ENCODE measurements around the gene DVL2.
A peak's percentile ranks its signal among the peaks of the same experiment; 100 is the strongest.
"Not testable (repeated sequence)": the region's sequence is repeated elsewhere in the genome, so short reads cannot be mapped to it uniquely, and the experiment has no call there.

DVL2 gene

GRCh38 chr17:7256766-7257456 is 22.6 kb upstream of the DVL2 start:
- no peak for DNase-seq (ENCODE audit: low read depth in 2 of 2)

- no peak for DNase-seq (ENCODE audit: low read depth in 2 of 2)
Measured at GRCh38 chr17:7254511-7254910, 20.2 kb upstream of the DVL2 start.

- DNase-seq (ENCODE audit: low read depth in 2 of 2) = no peak
Measured at GRCh38 chr17:7253082-7253481, 18.8 kb upstream of the DVL2 start.

- DNase-seq (ENCODE audit: low read depth in 2 of 2) = peak; percentile 84 to 87
Measured at GRCh38 chr17:7252176-7253043, 18.1 kb upstream of the DVL2 start, which contains the start of gene ELP5. ELP5 (plus strand) TSS chr17:7252215; CDS start chr17:7252551, 336 bp downstream.

DNA sequence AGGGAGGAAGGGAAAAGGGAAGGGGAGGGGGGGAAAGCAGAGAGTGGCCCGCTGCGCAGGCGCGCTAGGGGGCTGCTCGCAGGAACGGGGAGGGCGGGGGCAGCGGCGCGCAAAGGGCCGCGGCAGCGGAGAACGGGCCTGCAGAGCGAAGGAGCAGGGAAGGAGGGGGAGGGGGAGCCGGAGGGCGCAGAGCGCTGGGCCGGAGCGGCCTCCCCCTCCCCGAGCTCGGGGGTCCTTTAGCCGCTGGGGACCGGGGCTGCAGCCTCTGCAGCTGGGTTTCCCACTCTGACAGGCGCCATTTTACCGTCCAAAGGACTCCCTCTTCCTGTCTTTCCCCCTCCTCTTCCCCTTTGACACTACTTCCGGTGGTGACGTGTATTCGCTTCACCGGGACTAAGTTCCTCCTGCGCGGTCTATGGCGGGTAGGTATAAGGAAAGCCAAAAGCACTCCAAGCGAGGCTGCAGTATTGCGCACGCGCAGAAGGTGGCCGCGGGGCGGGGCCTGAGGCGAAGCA is 17.4 kb upstream of the DVL2 start, which contains the start of gene CTDNEP1:
CTDNEP1 (minus strand) TSS at position 74 of the 515 bp plus-strand sequence. CDS start 438 bp downstream, outside the sequence.
- DNase-seq (ENCODE audit: low read depth in 2 of 2) = peak; percentile 96 to 98

GRCh38 chr17:7250695-7251627 is 16.6 kb upstream of the DVL2 start:
- no peak for DNase-seq (ENCODE audit: low read depth in 2 of 2)

GRCh38 chr17:7249830-7250229 is 15.5 kb upstream of the DVL2 start:
- no peak for DNase-seq (ENCODE audit: low read depth in 2 of 2)

DNA sequence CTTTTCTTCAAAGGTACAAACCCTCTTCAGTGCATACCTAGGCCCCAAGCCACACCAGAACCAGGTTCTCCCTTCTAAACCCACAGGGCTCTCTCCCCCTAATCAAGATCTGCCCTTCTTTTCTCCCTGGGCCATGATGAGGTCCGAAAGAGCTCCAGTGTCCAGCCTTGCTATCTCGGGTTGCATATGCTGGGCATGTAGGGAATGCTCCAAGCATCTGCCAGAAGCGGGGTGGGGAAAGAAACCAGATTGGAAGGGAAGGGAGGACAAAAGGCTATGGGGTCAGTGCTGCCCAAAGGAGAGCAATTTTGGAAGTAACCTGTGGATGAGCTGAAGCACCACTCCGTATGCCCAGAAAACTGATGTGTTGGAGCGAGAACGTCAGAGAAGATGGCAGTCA is 14.9 kb upstream of the DVL2 start:
- DNase-seq (ENCODE audit: low read depth in 2 of 2) = no peak

- no peak for DNase-seq (ENCODE audit: low read depth in 2 of 2)
Measured at GRCh38 chr17:7248796-7249195, 14.5 kb upstream of the DVL2 start.

DNA sequence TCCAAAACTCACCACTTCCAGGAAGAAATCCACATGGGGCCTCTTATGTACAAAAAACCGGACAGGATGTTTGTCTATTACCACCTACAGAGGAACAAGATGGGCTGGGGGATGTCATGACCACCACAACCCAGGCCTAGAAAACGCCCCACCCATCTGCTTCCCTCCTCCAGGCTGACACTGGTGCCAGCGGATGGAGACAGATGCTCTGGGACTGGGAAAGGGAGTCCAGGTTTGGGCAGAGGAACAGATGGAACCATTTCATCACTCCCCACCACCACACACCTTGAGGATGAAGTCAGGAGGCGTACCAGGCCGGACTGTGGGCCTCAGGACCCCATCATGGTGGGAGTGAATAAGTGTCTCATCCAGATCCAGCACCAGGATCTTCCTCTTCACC is 12.5 kb upstream of the DVL2 start:
- no peak for DNase-seq (ENCODE audit: low read depth in 2 of 2)

GRCh38 chr17:7243838-7244237 is 9.5 kb upstream of the DVL2 start:
- DNase-seq (ENCODE audit: low read depth in 2 of 2) = not testable (repeated sequence)

DNA sequence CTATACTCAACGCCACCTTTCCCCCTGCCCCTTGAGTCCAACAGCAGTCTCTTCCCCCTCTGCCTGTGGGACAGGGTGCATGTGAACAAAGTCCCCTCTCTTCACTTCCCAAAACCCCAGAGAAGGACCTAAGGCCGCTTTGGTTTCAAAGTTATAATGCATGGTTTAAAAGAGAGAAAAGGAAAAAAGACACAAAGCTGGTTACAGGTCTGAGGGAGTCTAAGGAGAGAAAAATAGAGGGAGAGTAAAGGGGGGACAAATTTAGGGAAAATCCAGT is 9.1 kb upstream of the DVL2 start:
- DNase-seq (ENCODE audit: low read depth in 2 of 2) = no peak

- DNase-seq (ENCODE audit: low read depth in 2 of 2) = peak; percentile 82 to 89
Measured at GRCh38 chr17:7242717-7243452, 8.6 kb upstream of the DVL2 start.

GRCh38 chr17:7241783-7242716 is 7.7 kb upstream of the DVL2 start, which contains the start of gene GABARAP:
GABARAP (minus strand) TSS chr17:7242449; CDS start chr17:7242330, 119 bp downstream.
- DNase-seq (ENCODE audit: low read depth in 2 of 2) = peak; percentile 85 to 93

GRCh38 chr17:7241090-7241733 is 6.9 kb upstream of the DVL2 start:
- DNase-seq (ENCODE audit: low read depth in 2 of 2) = no peak

- no peak for DNase-seq (ENCODE audit: low read depth in 2 of 2)
Measured at GRCh38 chr17:7240375-7240774, 6.1 kb upstream of the DVL2 start.

DNA sequence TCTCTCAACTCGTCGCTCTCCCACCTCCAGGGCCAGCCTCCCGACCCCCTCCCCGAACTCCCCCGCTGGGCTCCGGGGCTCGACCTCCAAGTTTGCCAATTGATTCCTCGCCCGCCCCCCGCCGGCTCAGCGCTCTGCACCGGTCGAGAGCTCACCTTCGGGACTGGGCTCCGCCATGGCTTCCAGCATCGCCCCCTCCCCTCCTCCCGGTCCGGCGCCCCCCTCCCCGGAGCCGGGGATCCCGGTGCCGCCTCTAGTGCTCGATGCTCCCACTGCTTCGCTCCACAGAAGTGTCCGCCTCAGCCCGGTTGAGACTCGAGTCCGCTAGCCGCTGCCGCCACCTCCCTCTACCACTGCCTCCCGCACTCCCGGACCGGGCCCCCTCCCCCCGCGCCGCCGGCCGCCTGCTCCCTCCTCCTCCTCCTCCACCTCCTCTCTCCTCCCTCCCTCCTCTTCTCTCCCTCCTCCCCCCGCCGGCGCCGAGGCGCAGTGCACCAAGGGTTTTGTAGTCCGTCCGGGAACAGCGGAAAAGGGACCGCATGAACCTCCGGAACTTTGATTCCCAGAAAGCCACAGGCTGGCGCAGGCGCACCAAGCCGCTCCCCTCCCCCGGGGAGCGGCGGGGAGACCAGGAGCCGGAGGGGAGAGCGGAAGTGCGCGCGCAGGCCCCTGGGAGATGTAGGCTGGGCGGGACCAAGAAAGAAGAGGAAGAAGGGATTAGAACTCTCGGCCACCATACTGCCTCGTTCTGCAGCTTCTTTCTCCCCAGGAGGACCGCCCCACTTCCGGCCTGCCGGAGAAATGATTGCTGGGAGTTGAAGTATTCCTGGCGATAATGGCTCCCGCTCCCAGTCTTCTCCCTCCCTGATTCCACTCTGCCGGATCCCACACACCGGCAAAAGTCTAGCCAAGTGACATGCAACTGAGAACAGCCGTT is 5.0 kb upstream of the DVL2 start, which contains the start of gene PHF23:
PHF23 (minus strand) TSS at position 367 of the 937 bp plus-strand sequence; CDS start at position 189, 178 bp downstream.
- peak; percentile 95 to 97 for DNase-seq (ENCODE audit: low read depth in 2 of 2)
